Astrocyte (in vitro differentiated cells and primary cell): ENCODE measurements around the gene PPP2R2D. TPM values are rescaled to one million over a fixed set of nuclear protein-coding genes. Genes with fewer than 3 reads are reported as not detected.
A peak's percentile ranks its signal among the peaks of the same experiment; 100 is the strongest.
"Not testable (repeated sequence)": the region's sequence is repeated elsewhere in the genome, so short reads cannot be mapped to it uniquely, and the experiment has no call there.

Experiments used
- DNase-seq: peaks from one replicate; pipeline ENCODE4 v3.0.0-alpha.2; 2010; ENCODE audit warnings: low read depth
- FAIRE-seq: peaks from 2 replicates; lab custom pipeline; 2011; peaks lifted over from hg19 to GRCh38; lab: Jason Lieb, UNC
- H2AFZ ChIP-seq: 2 replicates; pipeline ENCODE4 v1.6.0; 2012; ENCODE audit warnings: low read depth, low read length, inconsistent platforms
- H3K27ac ChIP-seq: 2 replicates; pipeline ENCODE4 v1.5.1; 2011; ENCODE audit warnings: low read depth, low read length, inconsistent platforms
- H3K27me3 ChIP-seq: 2 replicates; pipeline ENCODE4 v1.6.0; 2011; ENCODE audit warnings: low read length, inconsistent platforms; ENCODE audit not compliant: insufficient read depth
- H3K36me3 ChIP-seq: 2 replicates; pipeline ENCODE4 v1.5.1; 2011; ENCODE audit warnings: low read length, inconsistent platforms; ENCODE audit not compliant: insufficient read depth
- H3K4me1 ChIP-seq: 2 replicates; pipeline ENCODE4 v1.5.1; 2011; ENCODE audit warnings: low read length, inconsistent platforms; ENCODE audit not compliant: insufficient read depth
- H3K4me2 ChIP-seq: 2 replicates; pipeline ENCODE4 v1.6.0; 2012; ENCODE audit warnings: low read length, inconsistent platforms
- H3K4me3 ChIP-seq: 2 replicates; pipeline ENCODE4 v1.5.1; 2011; ENCODE audit warnings: low read depth, mild to moderate bottlenecking, low read length, inconsistent platforms; ENCODE audit not compliant: insufficient read depth
- H3K79me2 ChIP-seq: 2 replicates; pipeline ENCODE4 v1.6.0; 2012; ENCODE audit warnings: mild to moderate bottlenecking, low read length, inconsistent platforms; ENCODE audit not compliant: insufficient read depth
- H3K9ac ChIP-seq: 2 replicates; pipeline ENCODE4 v1.6.0; 2012; ENCODE audit warnings: mild to moderate bottlenecking, low read length, inconsistent platforms
- H3K9me3 ChIP-seq: 2 replicates; pipeline ENCODE4 v1.5.1; 2012; ENCODE audit warnings: low read depth, mild to moderate bottlenecking, low read length, inconsistent platforms; ENCODE audit not compliant: insufficient read depth
- H4K20me1 ChIP-seq: 2 replicates; pipeline ENCODE4 v1.6.0; 2012; ENCODE audit warnings: low read length, inconsistent platforms; ENCODE audit not compliant: insufficient read depth
- H3K27ac Mint-ChIP-seq: one replicate; pipeline ENCODE4 v1.8.0; 2021; ENCODE audit warnings: mild to moderate bottlenecking, mixed read lengths; ENCODE audit not compliant: unreplicated experiment
- H3K27me3 Mint-ChIP-seq: one replicate; pipeline ENCODE4 v1.8.0; 2021; ENCODE audit warnings: low read depth, mixed read lengths; ENCODE audit not compliant: unreplicated experiment
- H3K36me3 Mint-ChIP-seq: one replicate; pipeline ENCODE4 v1.8.0; 2021; ENCODE audit warnings: low read depth, mixed read lengths; ENCODE audit not compliant: unreplicated experiment
- H3K4me1 Mint-ChIP-seq: one replicate; pipeline ENCODE4 v1.8.0; 2021; ENCODE audit warnings: low read depth, mixed read lengths; ENCODE audit not compliant: unreplicated experiment
- H3K4me3 Mint-ChIP-seq: one replicate; pipeline ENCODE4 v1.8.0; 2021; ENCODE audit warnings: mild to moderate bottlenecking, moderate library complexity, mixed read lengths; ENCODE audit not compliant: unreplicated experiment
- H3K9me3 Mint-ChIP-seq: one replicate; pipeline ENCODE4 v1.8.0; 2021; ENCODE audit warnings: mild to moderate bottlenecking, mixed read lengths; ENCODE audit not compliant: unreplicated experiment
- CTCF ChIP-seq: IDR thresholded peaks from 2 replicates; pipeline ENCODE4 v1.5.1; 2011; ENCODE audit warnings: low read depth, mild to moderate bottlenecking, inconsistent platforms, low read length, moderate library complexity; ENCODE audit not compliant: insufficient read depth
- EZH2 ChIP-seq: IDR thresholded peaks from 2 replicates; pipeline ENCODE4 v1.6.1; 2012; ENCODE audit warnings: mild to moderate bottlenecking, low read length, inconsistent platforms; ENCODE audit not compliant: insufficient read depth
- total RNA-seq: library from RNA; stranded (reverse); gene quantifications from 2 replicates; pipeline ENCODE4 v1.2.1, GENCODE V29; 2021

The PPP2R2D gene
- total RNA-seq, 1 donor from 2014 or later, result 32.5 TPM

GRCh38 chr10:131949041-131949862 is 48.4 kb downstream of the PPP2R2D start:
- Histone ChIP-seq H4K20me1 (peaks cover 8% of the 10 kb centered on the region), H3K36me3 (peaks cover 18% of the 10 kb centered on the region), H3K27ac (no peak overlapping the region), H3K4me1 (peaks cover 38% of the 10 kb centered on the region), H3K9ac (no peak overlapping the region), H3K4me2 (no peak overlapping the region), H3K9me3 (no peaks in the 10 kb centered on the region), H3K27me3 (no peaks in the 10 kb centered on the region), H2AFZ (no peak overlapping the region), H3K79me2 (peaks cover 19% of the 10 kb centered on the region), H3K4me3 (no peak overlapping the region)
- Mint-ChIP-seq H3K4me1 (peaks cover 31% of the 10 kb centered on the region), H3K27me3 (no peaks in the 10 kb centered on the region), H3K4me3 (no peak overlapping the region), H3K27ac (peak overlapping the region; percentile 77), H3K9me3 (no peaks in the 10 kb centered on the region), H3K36me3 (peaks cover 24% of the 10 kb centered on the region)
- DNase-seq (no peak), FAIRE-seq (no peak)
- TF ChIP-seq CTCF (no peak), EZH2 (no peak)

- Histone ChIP-seq H3K4me1 (peaks cover 38% of the 10 kb centered on the region), H3K79me2 (peaks cover 19% of the 10 kb centered on the region), H3K36me3 (peaks cover 19% of the 10 kb centered on the region), H4K20me1 (peaks cover 15% of the 10 kb centered on the region)
- not testable (repeated sequence) for H3K27me3 Mint-ChIP-seq, H3K4me3 Mint-ChIP-seq, H2AFZ ChIP-seq, H3K27ac Mint-ChIP-seq, H3K9me3 ChIP-seq, H3K4me2 ChIP-seq, H3K9ac ChIP-seq, H3K27me3 ChIP-seq, H3K9me3 Mint-ChIP-seq, H3K4me3 ChIP-seq, DNase-seq, H3K27ac ChIP-seq, FAIRE-seq
- peaks cover 25% of the 10 kb centered on the region for H3K36me3 Mint-ChIP-seq
- H3K4me1 Mint-ChIP-seq, result peaks cover 27% of the 10 kb centered on the region
Observed at GRCh38 chr10:131949908-131950307, 49.1 kb downstream of the PPP2R2D start.

GRCh38 chr10:131954356-131954965 is 53.7 kb downstream of the PPP2R2D start:
- Mint-ChIP-seq H3K36me3 (peaks cover 12% of the 10 kb centered on the region), H3K27ac (no peak overlapping the region), H3K4me3 (no peak overlapping the region), H3K4me1 (no peaks in the 10 kb centered on the region), H3K27me3 (no peaks in the 10 kb centered on the region), H3K9me3 (no peaks in the 10 kb centered on the region)
- Histone ChIP-seq H3K9me3 (no peaks in the 10 kb centered on the region), H3K27me3 (no peaks in the 10 kb centered on the region), H3K36me3 (peaks cover 26% of the 10 kb centered on the region), H3K9ac (no peak overlapping the region), H3K79me2 (peaks cover 9% of the 10 kb centered on the region), H3K4me2 (no peak overlapping the region), H3K4me1 (no peaks in the 10 kb centered on the region), H2AFZ (no peak overlapping the region), H3K4me3 (no peak overlapping the region), H3K27ac (no peak overlapping the region), H4K20me1 (peaks cover 20% of the 10 kb centered on the region)
- FAIRE-seq, result no peak
- TF ChIP-seq CTCF (no peak), EZH2 (no peak)
- DNase-seq, result no peak
